Measurements from ENCODE around the gene RGPD8.
"Not testable (repeated sequence)": the region's sequence is repeated elsewhere in the genome, so short reads cannot be mapped to it uniquely, and the experiment has no call there.

DNA sequence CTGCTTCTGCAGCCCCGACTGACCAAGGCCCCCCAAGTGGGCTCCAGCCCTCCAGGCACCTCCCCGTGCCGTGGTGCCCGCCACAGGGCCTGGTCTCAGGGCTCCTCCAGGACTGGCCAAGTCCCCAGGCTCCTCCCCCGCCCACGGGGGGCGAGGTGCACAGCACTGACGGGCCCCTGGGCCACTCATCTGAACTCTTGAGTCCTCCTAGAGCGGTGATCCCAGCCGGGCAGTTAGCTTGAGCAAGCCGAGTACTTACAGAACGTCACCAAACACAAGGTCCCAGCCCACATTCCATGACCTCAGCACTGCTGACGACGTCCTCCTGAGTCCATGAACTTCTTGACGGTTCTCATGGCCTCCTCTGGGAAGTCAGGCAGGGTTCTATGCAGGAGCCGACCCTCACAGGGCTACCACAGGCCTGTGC lies 4.0 kb upstream of the RGPD8 start:
- TF ChIP-seq CTCF (IDR thresholded peaks at IDR 0.05; ENCODE audit: borderline replicate concordance, extremely low read depth, low read length, poor library complexity, severe bottlenecking); EZH2 (IDR thresholded peaks at IDR 0.05; ENCODE audit: borderline replicate concordance, low read depth, low read length, severe bottlenecking): not testable (repeated sequence)
